ENCODE results near the gene PIM2.

Gene PIM2

GRCh38 chrX:48942895-48943294 lies 24.1 kb upstream of the PIM2 start:
- Histone ChIP-seq H3K79me2 (ENCODE audit: insufficient read depth, low read depth) (peaks cover 39% of the 10 kb centered on the region; the same call in 1 of the 2 replicates), H3K4me2 (no peak overlapping the region; the same call in 1 of the 2 replicates), H3K27ac (no peak overlapping the region; the same call in 1 of the 2 replicates), H3K36me3 (ENCODE audit: insufficient read depth) (no peaks in the 10 kb centered on the region), H3K27me3 (ENCODE audit: insufficient read depth, low read depth) (no peaks in the 10 kb centered on the region), H4K20me1 (ENCODE audit: insufficient read depth) (no peaks in the 10 kb centered on the region), H3K4me3 (IDR thresholded peaks at IDR 0.05; ENCODE audit: insufficient read depth, low read depth, low read length) (no peak overlapping the region), H3K9ac (no peak overlapping the region), H2AFZ (ENCODE audit: low read depth) (no peak overlapping the region), H3K4me1 (ENCODE audit: low read depth, poor library complexity, severe bottlenecking) (peaks cover 96% of the 10 kb centered on the region)
- TF ChIP-seq CTCF (conservative IDR thresholded peaks at IDR 0.05; ENCODE audit: low read depth, low read length), result no peak

- Histone ChIP-seq H3K4me1 (ENCODE audit: low read depth, poor library complexity, severe bottlenecking) (peaks cover 93% of the 10 kb centered on the region), H2AFZ (ENCODE audit: low read depth) (no peak overlapping the region), H3K27ac (peak overlapping the region; percentile 98), H3K4me2 (peak overlapping the region; percentile 100), H3K27me3 (ENCODE audit: insufficient read depth, low read depth) (no peaks in the 10 kb centered on the region), H3K36me3 (ENCODE audit: insufficient read depth) (no peaks in the 10 kb centered on the region), H4K20me1 (ENCODE audit: insufficient read depth) (no peaks in the 10 kb centered on the region), H3K9ac (peak overlapping the region; percentile 70; the same call in 1 of the 2 replicates), H3K79me2 (ENCODE audit: insufficient read depth, low read depth) (peaks cover 28% of the 10 kb centered on the region; the same call in 1 of the 2 replicates), H3K4me3 (IDR thresholded peaks at IDR 0.05; ENCODE audit: insufficient read depth, low read depth, low read length) (no peak overlapping the region)
- TF ChIP-seq CTCF (conservative IDR thresholded peaks at IDR 0.05; ENCODE audit: low read depth, low read length), result no peak
Measured at GRCh38 chrX:48940404-48940955, 21.7 kb upstream of the PIM2 start.

- no peak for TF ChIP-seq CTCF (conservative IDR thresholded peaks at IDR 0.05; ENCODE audit: low read depth, low read length)
- Histone ChIP-seq H3K27me3 (ENCODE audit: insufficient read depth, low read depth) (no peaks in the 10 kb centered on the region), H3K9ac (peak overlapping the region; percentile 70), H3K4me1 (ENCODE audit: low read depth, poor library complexity, severe bottlenecking) (peaks cover 93% of the 10 kb centered on the region), H4K20me1 (ENCODE audit: insufficient read depth) (no peaks in the 10 kb centered on the region), H3K4me3 (IDR thresholded peaks at IDR 0.05; ENCODE audit: insufficient read depth, low read depth, low read length) (no peak overlapping the region), H3K27ac (peak overlapping the region; percentile 98), H2AFZ (ENCODE audit: low read depth) (no peak overlapping the region), H3K79me2 (ENCODE audit: insufficient read depth, low read depth) (peaks cover 23% of the 10 kb centered on the region; the same call in 1 of the 2 replicates), H3K36me3 (ENCODE audit: insufficient read depth) (no peaks in the 10 kb centered on the region), H3K4me2 (peak overlapping the region; percentile 100)
Measured at GRCh38 chrX:48939524-48940228, 20.9 kb upstream of the PIM2 start.

GRCh38 chrX:48938721-48939425 lies 20.0 kb upstream of the PIM2 start:
- H3K27ac ChIP-seq, result peak overlapping the region; percentile 98
- H3K9ac ChIP-seq, result peak overlapping the region; percentile 70
- H3K4me1 ChIP-seq (ENCODE audit: low read depth, poor library complexity, severe bottlenecking), result peaks cover 93% of the 10 kb centered on the region
- H2AFZ ChIP-seq (ENCODE audit: low read depth), result no peak overlapping the region
- no peaks in the 10 kb centered on the region for H4K20me1 ChIP-seq (ENCODE audit: insufficient read depth)
- no peak for TF ChIP-seq CTCF (conservative IDR thresholded peaks at IDR 0.05; ENCODE audit: low read depth, low read length)
- H3K27me3 ChIP-seq (ENCODE audit: insufficient read depth, low read depth), result no peaks in the 10 kb centered on the region
- H3K36me3 ChIP-seq (ENCODE audit: insufficient read depth), result no peaks in the 10 kb centered on the region
- H3K4me3 ChIP-seq (IDR thresholded peaks at IDR 0.05; ENCODE audit: insufficient read depth, low read depth, low read length), result no peak overlapping the region
- peak overlapping the region; percentile 100 for H3K4me2 ChIP-seq
- H3K79me2 ChIP-seq (ENCODE audit: insufficient read depth, low read depth), result peaks cover 15% of the 10 kb centered on the region; the same call in 1 of the 2 replicates
